ENCODE results near the gene RABEP1.
A peak's percentile ranks its signal among the peaks of the same experiment; 100 is the strongest.

RABEP1 gene

DNA sequence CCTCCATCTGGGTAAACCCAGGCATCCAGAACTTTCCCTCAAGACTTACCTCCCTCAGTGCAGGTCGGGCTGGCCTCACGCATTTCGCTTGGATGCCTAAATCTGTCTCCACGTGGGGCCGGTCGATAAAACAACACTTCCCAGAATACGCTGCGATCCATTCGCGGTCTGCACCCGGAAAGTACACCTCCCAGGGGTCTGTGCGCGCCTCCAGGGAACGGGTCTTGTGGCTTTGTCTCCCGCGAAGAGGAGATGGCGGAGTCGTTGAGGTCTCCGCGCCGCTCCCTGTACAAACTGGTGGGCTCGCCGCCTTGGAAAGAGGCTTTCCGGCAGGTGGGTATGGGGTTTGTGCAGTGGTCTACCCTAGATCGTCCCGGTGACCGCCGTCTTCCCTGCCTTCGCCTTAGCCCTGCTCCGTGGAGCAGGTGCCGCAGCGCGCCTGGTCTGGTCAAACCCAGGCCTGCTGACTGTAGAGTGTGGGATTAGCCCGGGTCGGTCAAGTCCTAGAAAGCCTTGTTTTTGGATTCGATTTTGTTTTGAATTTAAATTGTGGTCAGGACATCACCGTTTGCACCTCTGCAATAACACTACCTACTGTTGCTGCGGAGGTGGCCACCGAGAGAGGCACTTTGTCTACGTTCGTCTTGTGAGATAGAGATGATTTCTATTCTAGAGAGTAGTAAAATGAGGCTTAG is 138.0 kb downstream of the RABEP1 start, which contains the start of gene RPAIN:
Gene RPAIN, plus strand, starts transcription at position 224 of the 695 bp plus-strand sequence. Its CDS starts 29 bp downstream, at position 253.
- peaks cover 44% of the 10 kb centered on the region for H3K36me3 ChIP-seq (replicated peaks; ENCODE audit: low read depth, low read length)

GRCh38 chr17:5422505-5422904 is 140.4 kb downstream of the RABEP1 start:
- Histone ChIP-seq H3K4me2 (ENCODE audit: low read length) (no peak overlapping the region), H3K36me3 (replicated peaks; ENCODE audit: low read depth, low read length) (peaks cover 36% of the 10 kb centered on the region), H3K9ac (ENCODE audit: low read length) (no peak overlapping the region), H3K4me1 (ENCODE audit: low read length) (peaks cover 8% of the 10 kb centered on the region), H3K79me2 (ENCODE audit: low read length) (peaks cover 51% of the 10 kb centered on the region), H4K20me1 (ENCODE audit: insufficient read depth, low read length) (no peaks in the 10 kb centered on the region), H3K9me3 (ENCODE audit: insufficient read depth, low read length) (no peaks in the 10 kb centered on the region), H3K27ac (ENCODE audit: low read length) (no peak overlapping the region), H3K27me3 (ENCODE audit: low read depth, low read length) (no peaks in the 10 kb centered on the region), H2AFZ (ENCODE audit: low read depth, low read length) (no peak overlapping the region), H3K4me3 (ENCODE audit: low read length) (no peak overlapping the region)
- TF ChIP-seq, protein P1, sequence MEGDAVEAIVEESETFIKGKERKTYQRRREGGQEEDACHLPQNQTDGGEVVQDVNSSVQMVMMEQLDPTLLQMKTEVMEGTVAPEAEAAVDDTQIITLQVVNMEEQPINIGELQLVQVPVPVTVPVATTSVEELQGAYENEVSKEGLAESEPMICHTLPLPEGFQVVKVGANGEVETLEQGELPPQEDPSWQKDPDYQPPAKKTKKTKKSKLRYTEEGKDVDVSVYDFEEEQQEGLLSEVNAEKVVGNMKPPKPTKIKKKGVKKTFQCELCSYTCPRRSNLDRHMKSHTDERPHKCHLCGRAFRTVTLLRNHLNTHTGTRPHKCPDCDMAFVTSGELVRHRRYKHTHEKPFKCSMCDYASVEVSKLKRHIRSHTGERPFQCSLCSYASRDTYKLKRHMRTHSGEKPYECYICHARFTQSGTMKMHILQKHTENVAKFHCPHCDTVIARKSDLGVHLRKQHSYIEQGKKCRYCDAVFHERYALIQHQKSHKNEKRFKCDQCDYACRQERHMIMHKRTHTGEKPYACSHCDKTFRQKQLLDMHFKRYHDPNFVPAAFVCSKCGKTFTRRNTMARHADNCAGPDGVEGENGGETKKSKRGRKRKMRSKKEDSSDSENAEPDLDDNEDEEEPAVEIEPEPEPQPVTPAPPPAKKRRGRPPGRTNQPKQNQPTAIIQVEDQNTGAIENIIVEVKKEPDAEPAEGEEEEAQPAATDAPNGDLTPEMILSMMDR (IDR thresholded peaks at IDR 0.05; ENCODE audit: low read depth, low read length): no peak
- TF ChIP-seq EZH2phosphoT487 (IDR thresholded peaks at IDR 0.05; ENCODE audit: low read depth): no peak

More for the DNA sequence above, 138.0 kb downstream of the RABEP1 start, which contains the start of gene RPAIN:
- Histone ChIP-seq H3K4me3 (ENCODE audit: low read length) (peak within 1 kb of the TSS; percentile 92), H3K9ac (ENCODE audit: low read length) (peak within 1 kb of the TSS; percentile 97), H2AFZ (ENCODE audit: low read depth, low read length) (no peak within 1 kb of the TSS; the same call in 1 of the 2 replicates), H3K79me2 (ENCODE audit: low read length) (peaks cover 74% of the 10 kb centered on the region), H4K20me1 (ENCODE audit: insufficient read depth, low read length) (peaks cover 6% of the 10 kb centered on the region; the same call in 1 of the 2 replicates), H3K4me2 (ENCODE audit: low read length) (peak within 1 kb of the TSS; percentile 84), H3K4me1 (ENCODE audit: low read length) (peaks cover 17% of the 10 kb centered on the region), H3K9me3 (ENCODE audit: insufficient read depth, low read length) (no peaks in the 10 kb centered on the region), H3K27ac (ENCODE audit: low read length) (peak within 1 kb of the TSS; percentile 97), H3K27me3 (ENCODE audit: low read depth, low read length) (no peaks in the 10 kb centered on the region)
- TF ChIP-seq, protein P1 (IDR thresholded peaks at IDR 0.05; ENCODE audit: low read depth, low read length): no peak
- no peak for TF ChIP-seq EZH2phosphoT487 (IDR thresholded peaks at IDR 0.05; ENCODE audit: low read depth)

GRCh38 chr17:5424909-5425308 is 142.8 kb downstream of the RABEP1 start:
- H3K4me3 ChIP-seq (ENCODE audit: low read length): no peak overlapping the region
- peaks cover 32% of the 10 kb centered on the region for H3K79me2 ChIP-seq (ENCODE audit: low read length)
- TF ChIP-seq, protein P1 (IDR thresholded peaks at IDR 0.05; ENCODE audit: low read depth, low read length): no peak
- TF ChIP-seq EZH2phosphoT487 (IDR thresholded peaks at IDR 0.05; ENCODE audit: low read depth): no peak
- no peaks in the 10 kb centered on the region for H3K27me3 ChIP-seq (ENCODE audit: low read depth, low read length)
- peaks cover 6% of the 10 kb centered on the region for H3K4me1 ChIP-seq (ENCODE audit: low read length)
- H3K27ac ChIP-seq (ENCODE audit: low read length): no peak overlapping the region
- H3K9me3 ChIP-seq (ENCODE audit: insufficient read depth, low read length): no peaks in the 10 kb centered on the region
- H2AFZ ChIP-seq (ENCODE audit: low read depth, low read length): no peak overlapping the region
- H3K9ac ChIP-seq (ENCODE audit: low read length): no peak overlapping the region
- H3K4me2 ChIP-seq (ENCODE audit: low read length): no peak overlapping the region
- peaks cover 44% of the 10 kb centered on the region for H3K36me3 ChIP-seq (replicated peaks; ENCODE audit: low read depth, low read length)
- H4K20me1 ChIP-seq (ENCODE audit: insufficient read depth, low read length): no peaks in the 10 kb centered on the region

GRCh38 chr17:5425826-5426225 is 143.7 kb downstream of the RABEP1 start:
- no peaks in the 10 kb centered on the region for H4K20me1 ChIP-seq (ENCODE audit: insufficient read depth, low read length)
- peaks cover 23% of the 10 kb centered on the region for H3K79me2 ChIP-seq (ENCODE audit: low read length)
- no peaks in the 10 kb centered on the region for H3K27me3 ChIP-seq (ENCODE audit: low read depth, low read length)
- TF ChIP-seq, protein P1 (IDR thresholded peaks at IDR 0.05; ENCODE audit: low read depth, low read length): no peak
- no peak for TF ChIP-seq EZH2phosphoT487 (IDR thresholded peaks at IDR 0.05; ENCODE audit: low read depth)
- H3K4me2 ChIP-seq (ENCODE audit: low read length): no peak overlapping the region
- no peak overlapping the region for H3K4me3 ChIP-seq (ENCODE audit: low read length)
- no peak overlapping the region for H3K27ac ChIP-seq (ENCODE audit: low read length)
- no peak overlapping the region for H2AFZ ChIP-seq (ENCODE audit: low read depth, low read length)
- no peaks in the 10 kb centered on the region for H3K9me3 ChIP-seq (ENCODE audit: insufficient read depth, low read length)
- H3K36me3 ChIP-seq (replicated peaks; ENCODE audit: low read depth, low read length): peaks cover 44% of the 10 kb centered on the region
- H3K9ac ChIP-seq (ENCODE audit: low read length): no peak overlapping the region
- H3K4me1 ChIP-seq (ENCODE audit: low read length): peaks cover 6% of the 10 kb centered on the region

All from OCI-LY3 (cell line).